HEK293T (cell line): Measurements from ENCODE around the gene ADAM10.

Source experiments
- BHLHE40 ChIP-seq: fragments of 450-650 bp; IDR thresholded peaks from 2 replicates; pipeline ENCODE4 v1.6.1; 2016; ENCODE audit warnings: mild to moderate bottlenecking, moderate library complexity, borderline replicate concordance
- ELF4 ChIP-seq: fragments of 450-650 bp; IDR thresholded peaks from 2 replicates; pipeline ENCODE4 v1.6.1; 2017; ENCODE audit warnings: antibody characterized with exemption
- FOXA1 ChIP-seq: fragments of 450-650 bp; IDR thresholded peaks from 2 replicates; pipeline ENCODE4 v1.6.1; 2016; ENCODE audit warnings: mild to moderate bottlenecking
- FOXK2 ChIP-seq: fragments of 450-650 bp; IDR thresholded peaks from 2 replicates; pipeline ENCODE4 v1.6.1; 2016; ENCODE audit warnings: mild to moderate bottlenecking
- FOXM1 ChIP-seq: fragments of 450-650 bp; IDR thresholded peaks from 2 replicates; pipeline ENCODE4 v1.6.1; 2017; ENCODE audit warnings: mild to moderate bottlenecking, borderline replicate concordance
- HDGF ChIP-seq: fragments of 450-650 bp; IDR thresholded peaks from 2 replicates; pipeline ENCODE4 v1.6.1; 2017; ENCODE audit warnings: antibody characterized with exemption, borderline replicate concordance
- L3MBTL2 ChIP-seq: fragments of 450-650 bp; conservative IDR thresholded peaks from 2 replicates; pipeline ENCODE4 v1.6.1; 2016; ENCODE audit warnings: mild to moderate bottlenecking
- NFRKB ChIP-seq: fragments of 450-650 bp; IDR thresholded peaks from 2 replicates; pipeline ENCODE4 v1.6.1; 2016; ENCODE audit warnings: mild to moderate bottlenecking, moderate library complexity
- SP1 ChIP-seq: fragments of 450-650 bp; IDR thresholded peaks from 2 replicates; pipeline ENCODE4 v1.6.1; 2017
- ZNF384 ChIP-seq: fragments of 450-650 bp; IDR thresholded peaks from 2 replicates; pipeline ENCODE4 v1.6.1; 2016

DNA sequence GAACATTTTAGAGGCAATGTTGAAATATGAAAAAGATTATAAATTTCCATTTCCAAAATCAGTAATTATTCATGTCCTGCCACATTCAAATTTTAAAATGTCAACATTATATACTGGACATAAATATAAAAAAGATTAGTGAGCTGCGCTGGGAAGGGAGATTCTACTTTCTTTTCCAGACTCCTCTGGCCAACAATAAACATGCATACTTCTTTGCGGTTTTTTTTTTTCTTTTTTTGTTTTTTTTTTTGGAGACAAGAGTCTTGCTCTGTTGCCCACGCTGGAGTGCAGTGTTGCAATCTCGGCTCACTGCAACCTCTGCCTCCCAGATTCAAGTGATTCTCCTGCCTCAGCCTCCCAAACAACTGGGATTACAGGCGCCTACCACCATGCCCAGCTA lies 105.5 kb downstream of the ADAM10 start:
- TF ChIP-seq FOXM1 (no peak), FOXK2 (no peak), SP1 (no peak), NFRKB (no peak), L3MBTL2 (no peak), HDGF (no peak), ZNF384 (no peak), ELF4 (no peak), BHLHE40 (no peak), FOXA1 (no peak)
